Panc1 (cell line): ENCODE data around the gene ICA1. TPM values are rescaled to one million over a fixed set of nuclear protein-coding genes. Genes with fewer than 3 reads are reported as not detected.

Source experiments
- ATAC-seq: fragments of 200-7000 bp; cut with Tn5 transposase; 2 replicates; pipeline ENCODE4 v1.9.1; 2020; ENCODE audit warnings: mild to moderate bottlenecking, moderate library complexity
- BruUV-seq: library from RNA; stranded (reverse); fragments of 400-500 nt; replicated peaks from 2 replicates; lab custom pipeline; 2021; lab: Mats Ljungman, UMichigan
- CTCF ChIA-PET: fragments of 300-600 bp; sonication (Branson Sonifier 250); formaldehyde crosslinking; loops from one replicate; lab custom pipeline; 2022; ENCODE audit warnings: antibody characterized with exemption; lab: Charles Lee
- POLR2A ChIA-PET: fragments of 300-600 bp; sonication (Branson Sonifier 250); formaldehyde crosslinking; loops from one replicate; lab custom pipeline; 2022; ENCODE audit warnings: antibody characterized with exemption; lab: Charles Lee
- DNase-seq: peaks from one replicate; pipeline ENCODE4 v3.0.0-alpha.2; 2010; ENCODE audit warnings: low read depth, low spot score
- H3K27ac ChIP-seq: 2 replicates; pipeline ENCODE4 v1.5.1; 2011; ENCODE audit warnings: mild to moderate bottlenecking, low read length, inconsistent platforms
- H3K27me3 ChIP-seq: fragments of 200-500 bp; sonication (Bioruptor generic); 2 replicates; pipeline ENCODE4 v1.6.0; 2014; ENCODE audit warnings: low read length, inconsistent platforms; ENCODE audit not compliant: control insufficient read depth, insufficient read depth
- H3K36me3 ChIP-seq: fragments of 200-500 bp; sonication (Bioruptor generic); 2 replicates; pipeline ENCODE4 v1.5.1; 2014; ENCODE audit warnings: inconsistent platforms, mild to moderate bottlenecking, low read length, moderate library complexity; ENCODE audit not compliant: control insufficient read depth, insufficient read depth
- H3K4me1 ChIP-seq: 2 replicates; pipeline ENCODE4 v1.5.1; 2011; ENCODE audit warnings: inconsistent platforms, mild to moderate bottlenecking, low read length, moderate library complexity; ENCODE audit not compliant: control insufficient read depth, insufficient read depth
- H3K4me3 ChIP-seq, 2 experiments: 2 replicates each; pipeline ENCODE4 v1.5.1; 2011 to 2012; ENCODE audit warnings: low read depth in 2 of 2, low read length in 2 of 2, mild to moderate bottlenecking in 2 of 2, inconsistent platforms in 1 of 2, moderate library complexity in 1 of 2
- H3K9me3 ChIP-seq: fragments of 200-500 bp; sonication (Bioruptor generic); 2 replicates; pipeline ENCODE4 v1.5.1; 2014; ENCODE audit warnings: low read depth, mild to moderate bottlenecking, inconsistent platforms, low read length, moderate library complexity; ENCODE audit not compliant: control insufficient read depth, insufficient read depth
- CTCF ChIP-seq: fragments of 450-650 bp; IDR thresholded peaks from 2 replicates; pipeline ENCODE4 v1.5.1; 2017; ENCODE audit warnings: mild to moderate bottlenecking
- POLR2AphosphoS5 ChIP-seq: IDR thresholded peaks from 2 replicates; pipeline ENCODE4 v1.6.1; 2012; ENCODE audit warnings: mild to moderate bottlenecking, low read depth, low read length, moderate library complexity
- REST ChIP-seq, 2 experiments: IDR thresholded peaks; 2 replicates each; pipeline ENCODE4 v1.6.1; 2011 to 2012; ENCODE audit warnings: low read depth in 2 of 2, control low read depth in 1 of 2, low read length in 1 of 2, mild to moderate bottlenecking in 1 of 2, moderate library complexity in 1 of 2; ENCODE audit not compliant: insufficient read depth in 1 of 2
- SIN3A ChIP-seq: IDR thresholded peaks from 2 replicates; pipeline ENCODE4 v1.6.1; 2012; ENCODE audit warnings: low read depth, mild to moderate bottlenecking, low read length, moderate library complexity, borderline replicate concordance; ENCODE audit not compliant: insufficient read depth
- TCF7L2 ChIP-seq: IDR thresholded peaks from 2 replicates; pipeline ENCODE4 v1.6.1; 2011; ENCODE audit warnings: mild to moderate bottlenecking, low read depth, low read length, inconsistent platforms
- in situ Hi-C: cut with HindIII; loops from 2 replicates; pipeline ENCODE4 v1.10.0; 2016; ENCODE audit warnings: low sequenced_read_pairs, low pct_unique_long_range_greater_than_20kb
- intact Hi-C: fragments of 100-400 bp; cut with micrococcal nuclease; formaldehyde crosslinking; loops from one replicate; pipeline ENCODE4 v1.10.0; 2022; ENCODE audit not compliant: unreplicated experiment
- total RNA-seq: library from RNA; stranded (reverse); gene quantifications from one replicate; pipeline ENCODE4 v1.2.1, GENCODE V29; 2021; ENCODE audit not compliant: unreplicated experiment

The ICA1 gene
- total RNA-seq, 1 experiment from 2014 or later, result 1.1 TPM

GRCh38 chr7:8271960-8272359, 10.0 kb upstream of the ICA1 start:
- ATAC-seq, result no peak
- Histone ChIP-seq H3K36me3 (no peaks in the 10 kb centered on the region), H3K27ac (no peak overlapping the region), H3K4me3 (no peak overlapping the region), H3K4me1 (no peaks in the 10 kb centered on the region), H3K27me3 (peaks cover 23% of the 10 kb centered on the region), H3K9me3 (no peaks in the 10 kb centered on the region)
- POLR2A ChIA-PET, result no interaction called here
- TF ChIP-seq TCF7L2 (no peak), REST (IDR thresholded peaks at IDR 0.05; ENCODE audit: insufficient read depth in 1 of 2, low read depth in 2 of 2, low read length in 1 of 2) (no peak), CTCF (no peak), SIN3A (no peak), POLR2AphosphoS5 (no peak)
- in situ Hi-C loops, result no loop called here
- no peak for DNase-seq
- intact Hi-C loops, result loop anchor here (10.0 kb wide), 1 partner anchor 93 kb away; no protein-coding TSS in a partner anchor
- CTCF ChIA-PET, result no interaction called here
- BruUV-seq, result no TSS peak

- Histone ChIP-seq H3K36me3 (peaks cover 6% of the 10 kb centered on the region; the same call in 1 of the 2 replicates), H3K9me3 (no peaks in the 10 kb centered on the region), H3K4me1 (peaks cover 10% of the 10 kb centered on the region), H3K4me3 (no peak overlapping the region), H3K27me3 (peaks cover 58% of the 10 kb centered on the region), H3K27ac (no peak overlapping the region)
- BruUV-seq, result no TSS peak
- intact Hi-C loops, result no loop called here
- no peak for TF ChIP-seq CTCF
- TF ChIP-seq TCF7L2, result no peak
- no peak for TF ChIP-seq SIN3A
- ATAC-seq (no peak), DNase-seq (no peak)
- in situ Hi-C loops, result no loop called here
- ChIA-PET POLR2A (no interaction called here), CTCF (interaction anchor here (0.6 kb wide), 1 partner anchor 784 kb away, joined by 4 read pairs; no protein-coding TSS in a partner anchor)
Observed at GRCh38 chr7:8263048-8263447, 1.1 kb upstream of the ICA1 start.
